Hematopoietic multipotent progenitor cell treated with erythropoietin and hydrocortisone succinate and interleukin-3 and kit ligand, for 15 days (in vitro differentiated cells): ENCODE measurements around the gene HYI.
A peak's percentile ranks its signal among the peaks of the same experiment; 100 is the strongest.
"Not testable (repeated sequence)": the region's sequence is repeated elsewhere in the genome, so short reads cannot be mapped to it uniquely, and the experiment has no call there.

Source experiments
- DNase-seq: peaks from one replicate; pipeline ENCODE4 v3.0.0-alpha.2; 2015; ENCODE audit warnings: low spot score

Gene HYI

DNA sequence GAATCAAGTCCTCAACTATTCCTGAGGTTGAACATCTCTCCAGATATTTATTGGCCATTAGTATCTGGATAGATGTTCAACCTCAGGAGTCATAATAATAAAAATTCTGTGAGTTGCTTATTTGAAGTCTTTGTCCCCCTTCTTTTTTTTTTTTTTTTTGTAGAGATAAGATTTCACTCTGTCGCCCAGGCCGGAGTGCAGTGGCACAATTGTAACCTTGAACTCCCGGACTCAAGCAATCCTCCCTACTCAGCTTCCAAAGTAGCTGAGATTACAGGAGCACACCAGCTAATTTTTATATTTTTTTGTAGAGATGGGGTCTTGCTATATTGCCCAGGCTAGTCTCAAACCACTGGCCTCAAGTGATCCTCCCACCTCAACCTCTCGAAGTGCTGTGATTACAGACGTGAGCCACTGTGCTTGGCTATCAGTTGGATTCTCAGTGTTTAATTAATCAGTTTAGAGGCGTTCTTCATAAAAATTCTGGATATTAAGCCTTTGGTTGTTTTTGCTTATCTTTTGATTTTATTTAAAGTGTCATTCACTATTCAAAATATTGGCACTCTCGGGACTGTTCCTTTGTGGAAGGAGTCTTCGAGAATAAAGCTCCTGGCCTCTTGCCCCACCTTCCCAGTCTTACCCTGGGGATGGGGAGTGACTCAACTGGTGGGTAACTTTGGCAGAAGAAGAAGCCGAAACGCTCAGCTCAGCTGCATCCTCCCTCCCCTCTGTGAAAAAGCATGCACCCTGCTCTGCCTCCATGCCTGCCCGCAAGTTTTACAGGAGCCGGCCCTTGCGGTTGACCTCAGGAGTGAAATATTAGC is 11.2 kb upstream of the HYI start:
- DNase-seq: no peak

DNA sequence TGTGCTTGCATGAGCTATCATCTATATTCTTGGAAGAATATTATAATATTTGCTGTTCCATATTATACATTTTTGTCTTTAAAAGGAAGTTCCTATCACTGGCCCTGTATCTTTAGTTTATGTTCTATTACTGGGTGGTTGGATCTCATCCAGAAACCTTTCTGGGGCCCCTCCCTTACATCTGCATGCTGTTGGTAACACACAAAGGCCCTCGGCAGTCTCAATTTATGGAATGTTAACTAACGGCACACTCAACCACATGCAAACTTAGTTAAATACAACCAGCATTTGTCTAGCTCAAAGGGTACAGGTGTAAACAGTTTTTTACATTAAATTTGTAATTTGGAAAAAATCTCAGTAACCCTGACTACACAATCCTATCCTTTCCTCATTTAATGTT is 9.7 kb upstream of the HYI start:
- peak; percentile 44 for DNase-seq

DNA sequence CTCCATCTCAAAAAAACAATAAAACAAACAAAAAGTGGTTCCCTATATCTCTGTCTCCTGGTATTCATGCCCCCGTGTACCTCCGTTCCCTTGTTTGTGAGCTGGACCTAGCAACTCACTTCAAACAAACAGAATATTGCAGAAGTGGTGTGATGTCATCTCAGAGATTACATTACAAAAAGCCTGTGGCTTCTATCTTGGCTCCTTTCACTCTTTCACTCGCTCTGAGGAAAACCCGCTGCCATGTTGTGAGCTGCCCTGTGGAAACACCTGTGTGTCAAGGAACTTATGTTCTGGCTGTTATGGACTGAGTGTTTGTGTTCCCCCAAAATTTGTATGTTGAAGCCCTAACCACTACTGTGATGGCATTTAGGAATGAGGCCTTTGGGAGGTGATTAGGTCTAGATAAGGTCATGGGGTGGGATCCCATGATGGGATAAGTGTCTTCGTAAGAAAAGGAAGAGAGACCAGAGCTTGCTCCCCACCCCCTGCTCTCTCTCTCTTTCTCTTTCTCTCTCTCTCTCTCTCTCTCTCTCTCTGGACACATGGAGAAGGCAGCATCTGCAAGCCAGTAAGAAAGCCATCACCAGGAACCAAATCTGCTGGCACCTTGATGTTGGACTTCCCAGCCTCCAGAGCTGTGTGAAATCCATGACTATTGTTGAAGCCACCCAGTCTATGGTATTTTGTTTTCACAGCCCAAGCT is 7.4 kb upstream of the HYI start:
- no peak for DNase-seq

DNA sequence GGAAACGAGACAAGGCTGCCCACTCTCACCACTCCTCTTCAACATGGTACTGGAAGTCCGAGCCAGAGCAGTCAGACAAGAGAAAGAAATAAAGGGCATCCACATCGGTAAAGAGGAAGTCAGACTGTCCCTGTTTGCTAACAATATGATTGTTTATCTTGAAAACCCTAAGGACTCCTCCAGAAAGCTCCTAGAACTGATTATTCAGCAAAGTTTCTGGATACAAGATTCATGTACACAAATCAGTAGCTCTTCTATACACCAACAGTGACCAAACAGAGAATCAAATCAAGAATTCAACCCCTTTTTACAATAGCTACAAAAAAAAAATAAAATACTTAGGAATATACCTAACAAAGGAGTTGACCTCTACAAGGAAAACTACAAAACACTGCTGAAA is 4.6 kb upstream of the HYI start:
- DNase-seq: not testable (repeated sequence)

DNA sequence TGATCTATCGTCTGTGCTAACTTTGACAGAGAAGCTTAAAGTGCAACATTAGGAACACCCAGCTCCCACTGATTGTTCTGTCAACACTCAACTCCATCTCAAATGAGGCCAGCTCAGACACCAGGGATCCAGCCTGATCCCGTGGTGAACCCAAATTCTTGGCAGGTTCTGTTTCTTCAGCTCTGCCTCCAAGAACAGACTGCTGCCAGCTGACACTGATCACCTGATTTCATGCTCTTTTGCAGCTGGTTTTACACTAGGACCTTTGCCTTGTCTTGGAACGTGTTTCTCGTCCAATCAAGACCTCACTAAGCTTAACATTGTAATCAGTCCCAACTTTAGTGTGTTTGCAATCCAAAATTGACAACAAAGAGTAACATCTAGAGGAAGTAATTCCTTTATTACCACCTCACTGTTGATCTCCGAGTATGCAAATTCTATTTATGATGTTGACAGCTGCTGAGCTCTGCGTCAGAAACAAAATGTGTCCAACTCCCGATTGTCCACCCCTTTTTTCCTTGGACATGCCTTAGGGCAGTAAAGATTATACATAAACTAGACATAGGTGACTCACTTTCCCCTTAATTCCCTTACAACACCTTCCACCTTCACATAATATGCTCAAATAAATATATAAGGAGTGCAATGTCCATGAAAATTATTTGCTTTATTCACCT is 1.6 kb upstream of the HYI start:
- no peak for DNase-seq

DNA sequence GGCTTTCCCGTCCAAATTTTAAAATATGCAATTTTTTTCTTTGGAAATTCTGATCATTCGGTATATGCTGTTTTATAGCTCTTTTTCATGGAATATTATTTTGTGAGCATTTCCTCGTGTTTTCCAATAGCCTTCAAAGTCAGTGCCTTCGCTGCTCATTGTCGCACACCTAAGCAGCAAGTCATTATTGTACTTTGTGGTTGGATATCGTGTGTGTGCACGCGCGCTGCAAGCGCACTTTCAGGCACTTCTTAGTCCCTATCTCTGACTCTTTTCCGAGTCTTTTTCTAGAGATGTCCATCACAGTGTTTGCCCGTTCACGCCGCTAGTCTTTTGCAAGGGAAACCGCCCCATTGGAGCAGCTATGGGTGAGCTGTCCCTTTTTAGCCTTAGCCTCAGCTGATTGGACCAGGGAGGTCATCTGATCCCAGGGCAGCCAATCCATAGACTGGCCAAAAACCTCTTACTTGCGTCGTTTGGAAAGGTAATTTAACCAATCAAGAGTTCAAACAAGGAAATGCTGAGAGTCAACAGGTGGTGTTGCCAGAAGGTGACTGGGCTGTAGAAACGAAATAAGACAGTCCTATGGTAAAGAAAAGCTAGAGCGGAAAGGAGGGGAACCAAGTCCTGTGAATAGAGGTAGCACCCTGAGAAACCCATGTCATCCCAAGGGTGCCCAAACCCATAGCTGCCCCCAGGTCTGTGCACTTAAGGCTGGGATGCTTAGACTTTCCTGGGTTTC is 710 bp upstream of the HYI start:
- peak; percentile 79 for DNase-seq

DNA sequence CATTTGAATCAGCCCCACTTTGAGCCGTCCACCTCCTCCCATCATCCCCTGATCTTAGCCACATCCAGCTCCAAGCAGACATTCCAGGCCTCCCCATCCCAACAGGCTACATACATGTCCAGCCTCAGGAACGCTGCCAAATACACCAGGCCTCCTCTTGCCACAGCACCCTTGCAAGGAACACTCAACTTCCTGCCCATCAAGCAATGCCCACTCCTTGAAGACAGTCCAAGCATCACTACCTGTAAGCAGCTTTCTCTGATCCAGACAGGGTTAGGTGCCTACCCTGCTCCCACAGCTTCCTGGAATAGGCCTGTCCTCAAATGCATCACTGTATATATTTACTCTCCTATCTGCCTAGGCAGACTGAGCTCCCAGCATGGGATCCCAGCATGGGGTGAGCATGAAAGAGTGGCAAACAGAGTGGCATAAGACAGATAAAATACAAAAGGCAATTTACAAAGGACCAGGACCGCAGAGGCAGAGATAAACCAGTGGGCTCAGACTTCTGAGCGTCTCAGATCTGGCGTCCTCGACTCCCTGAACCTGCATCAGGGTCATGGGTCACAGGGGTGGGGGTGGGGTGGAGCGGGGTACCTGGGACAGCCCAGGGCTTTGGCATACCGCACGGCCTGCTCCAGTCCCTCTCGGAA is 816 bp downstream of the HYI start:
- DNase-seq: peak; percentile 35

DNA sequence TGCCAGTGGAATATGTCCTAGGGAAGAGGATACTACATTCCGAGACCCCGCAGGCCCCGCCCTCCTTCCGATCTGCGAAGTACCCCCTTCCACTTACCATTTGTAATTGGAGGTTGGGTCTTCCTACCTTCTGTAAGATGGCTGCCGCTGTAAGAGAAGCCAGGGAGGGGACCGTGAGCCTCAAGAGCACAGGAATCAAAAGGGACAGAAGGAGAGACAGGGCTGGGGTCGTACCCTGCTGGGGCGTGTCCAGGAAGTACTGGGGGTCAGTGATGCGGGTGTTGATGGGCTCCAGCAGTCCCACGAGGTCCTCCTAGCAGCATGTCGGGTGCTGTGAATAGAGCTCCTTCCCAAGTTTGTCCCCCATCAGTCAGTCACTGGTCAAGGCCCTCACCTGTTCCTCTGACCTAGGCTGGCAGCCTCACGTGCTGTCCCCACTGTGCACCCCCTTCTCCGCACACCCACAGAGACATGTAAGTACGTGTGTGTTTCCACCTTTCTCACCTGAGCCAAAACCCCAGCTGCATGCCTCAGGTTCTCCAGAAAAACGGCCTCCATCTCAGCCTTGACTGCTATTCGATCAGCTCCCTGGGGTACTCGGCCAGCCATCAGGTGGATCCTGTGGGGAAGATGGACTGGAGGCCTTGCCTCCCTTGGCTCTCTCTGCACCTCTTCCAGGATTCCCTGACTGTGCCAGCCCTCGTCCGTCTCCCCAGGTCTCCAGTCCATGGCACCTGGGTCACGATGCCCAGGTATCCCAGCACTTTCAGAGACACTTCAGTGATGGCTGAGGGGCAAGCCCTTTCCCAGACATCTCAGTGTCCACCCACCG is 1.8 kb downstream of the HYI start:
- no peak for DNase-seq

DNA sequence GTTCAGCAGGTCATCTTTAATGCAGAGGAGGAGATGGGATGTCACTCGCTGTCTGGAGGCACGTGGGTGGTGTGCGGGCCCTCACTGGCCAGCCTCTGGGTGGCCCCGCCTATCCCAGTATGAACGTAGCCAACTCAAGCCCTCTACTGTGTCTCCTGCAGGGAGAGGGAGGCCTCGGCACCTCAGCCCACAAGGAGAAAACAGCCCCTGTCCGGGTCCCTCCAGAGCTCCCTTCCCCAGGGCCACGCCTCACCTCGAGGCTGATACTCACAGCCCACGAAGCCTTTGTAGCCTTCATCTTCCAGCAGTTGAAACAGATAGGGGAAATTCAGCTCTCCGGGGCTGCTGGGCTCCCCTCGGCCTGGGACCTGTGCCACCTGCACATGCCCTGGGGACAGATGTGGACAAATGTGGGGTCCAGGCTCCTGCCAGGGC is 2.6 kb downstream of the HYI start:
- no peak for DNase-seq

DNA sequence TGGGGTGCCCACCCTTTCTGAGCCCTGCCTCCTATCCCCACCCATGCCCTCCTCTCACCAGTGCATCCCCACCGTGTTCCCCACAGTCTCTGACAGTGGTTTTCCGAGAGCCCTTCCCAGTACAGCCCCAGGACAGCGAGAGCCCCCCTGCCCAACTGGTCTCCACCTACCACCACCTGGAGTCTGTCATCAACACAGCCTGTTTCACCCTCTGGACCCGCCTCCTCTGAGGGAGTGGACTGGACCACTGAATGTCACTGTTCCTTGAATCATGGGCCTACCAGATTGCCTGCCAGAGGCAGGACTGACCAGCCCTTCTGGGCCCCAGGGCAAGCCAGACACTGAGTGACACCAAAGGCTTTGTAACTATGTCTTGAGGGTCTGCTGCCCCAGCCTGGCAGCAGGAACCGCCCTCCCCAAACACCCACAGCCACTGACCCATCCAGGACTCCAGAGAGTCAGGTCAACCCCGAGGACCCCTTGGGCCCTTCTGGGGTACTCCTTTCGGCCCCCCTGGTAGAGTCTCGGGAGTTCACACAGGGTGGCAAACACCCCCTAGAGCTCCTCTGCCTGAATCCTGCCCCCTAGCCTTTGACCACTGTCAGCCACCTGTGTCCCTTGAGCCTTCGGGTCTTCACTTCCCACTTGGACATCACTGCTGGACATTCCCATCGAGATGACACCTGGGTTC is 3.3 kb downstream of the HYI start:
- DNase-seq: no peak

DNA sequence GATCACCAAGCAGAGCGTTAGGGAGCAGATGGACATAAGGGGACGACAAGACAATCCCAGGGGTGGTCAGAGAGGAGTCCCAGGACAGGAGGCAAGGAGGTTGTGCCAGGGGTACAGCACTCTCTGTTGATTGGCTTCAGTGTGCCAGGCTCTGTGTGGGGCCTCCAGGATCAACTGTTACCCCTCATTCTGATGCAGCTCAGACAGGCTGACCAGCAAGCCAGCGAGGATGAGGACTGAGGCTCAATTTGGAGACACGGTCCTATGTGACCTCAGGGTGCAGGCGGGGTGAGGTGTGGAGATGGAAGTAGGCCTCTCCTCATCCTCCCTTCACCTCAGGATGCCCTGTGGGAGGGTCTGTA is 4.0 kb downstream of the HYI start:
- no peak for DNase-seq

DNA sequence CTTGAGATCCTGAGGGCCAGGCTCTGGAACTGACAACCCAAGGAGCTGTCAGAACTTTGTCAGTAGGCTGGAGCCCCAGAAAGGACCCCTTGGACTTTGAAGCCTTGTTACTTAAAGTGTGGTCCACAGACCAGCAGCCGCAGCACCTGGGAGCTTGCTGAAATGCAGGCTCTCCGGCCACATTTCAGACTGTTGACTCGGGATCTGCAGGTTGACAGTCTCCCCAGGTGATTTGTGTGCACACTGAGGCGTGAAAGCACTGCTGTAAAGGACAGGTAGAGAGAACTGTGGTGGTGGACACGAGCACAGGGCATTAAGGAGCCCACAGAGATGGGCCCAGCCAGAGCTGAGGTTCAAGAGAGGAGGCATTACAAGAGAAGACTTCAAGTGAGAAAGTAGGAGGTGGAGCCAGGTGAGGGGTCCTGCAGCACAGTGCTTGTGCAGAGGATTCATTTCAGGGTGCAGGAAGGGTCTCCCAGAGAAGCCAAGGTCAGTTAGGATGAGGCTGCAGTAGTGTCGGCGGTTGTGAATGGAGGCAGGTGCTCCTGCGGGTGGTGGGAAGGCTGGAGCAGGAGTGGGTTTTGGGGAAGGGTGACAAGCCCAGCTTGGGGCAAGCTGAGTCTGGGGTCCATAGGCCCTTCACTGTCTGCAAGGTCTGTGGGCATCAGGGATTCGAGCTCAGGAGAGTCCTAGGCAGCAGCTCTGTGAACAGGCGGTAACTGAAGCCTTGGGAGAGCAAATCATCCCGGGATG is 4.6 kb downstream of the HYI start:
- no peak for DNase-seq

DNA sequence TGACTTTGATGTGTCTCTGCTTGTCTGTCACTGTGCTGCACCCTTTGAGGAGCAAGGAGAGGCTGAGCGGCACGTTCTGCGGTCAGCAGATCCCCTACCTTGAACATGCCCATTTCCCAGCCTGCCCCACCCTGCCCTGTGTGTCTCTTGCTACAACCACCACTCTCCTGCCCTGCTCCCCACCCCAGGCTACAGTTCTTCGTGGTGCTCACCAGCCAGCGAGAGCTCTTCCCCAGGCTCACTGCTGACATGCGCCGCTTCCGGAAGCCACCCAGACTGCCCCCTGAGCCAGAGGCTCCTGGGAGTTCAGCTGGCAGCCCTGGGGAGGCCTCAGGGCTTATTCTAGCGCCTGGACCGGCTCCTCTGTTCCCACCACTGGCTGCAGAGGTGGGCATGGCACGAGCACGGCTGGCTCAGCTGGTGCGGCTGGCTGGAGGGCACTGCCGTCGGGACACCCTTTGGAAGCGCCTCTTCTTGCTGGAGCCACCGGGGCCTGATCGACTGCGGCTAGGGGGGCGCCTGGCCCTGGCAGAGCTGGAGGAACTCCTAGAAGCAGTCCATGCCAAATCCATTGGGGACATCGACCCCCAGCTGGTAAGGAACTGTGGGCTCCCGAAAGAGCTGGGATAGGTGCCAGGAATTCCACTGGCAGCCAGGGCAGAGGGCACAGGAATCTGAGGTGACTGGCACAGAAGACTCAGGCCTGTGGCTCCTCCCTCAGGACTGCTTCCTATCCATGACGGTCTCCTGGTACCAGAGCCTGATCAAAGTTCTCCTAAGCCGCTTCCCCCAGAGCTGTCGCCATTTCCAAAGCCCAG is 5.6 kb downstream of the HYI start:
- DNase-seq: no peak

DNA sequence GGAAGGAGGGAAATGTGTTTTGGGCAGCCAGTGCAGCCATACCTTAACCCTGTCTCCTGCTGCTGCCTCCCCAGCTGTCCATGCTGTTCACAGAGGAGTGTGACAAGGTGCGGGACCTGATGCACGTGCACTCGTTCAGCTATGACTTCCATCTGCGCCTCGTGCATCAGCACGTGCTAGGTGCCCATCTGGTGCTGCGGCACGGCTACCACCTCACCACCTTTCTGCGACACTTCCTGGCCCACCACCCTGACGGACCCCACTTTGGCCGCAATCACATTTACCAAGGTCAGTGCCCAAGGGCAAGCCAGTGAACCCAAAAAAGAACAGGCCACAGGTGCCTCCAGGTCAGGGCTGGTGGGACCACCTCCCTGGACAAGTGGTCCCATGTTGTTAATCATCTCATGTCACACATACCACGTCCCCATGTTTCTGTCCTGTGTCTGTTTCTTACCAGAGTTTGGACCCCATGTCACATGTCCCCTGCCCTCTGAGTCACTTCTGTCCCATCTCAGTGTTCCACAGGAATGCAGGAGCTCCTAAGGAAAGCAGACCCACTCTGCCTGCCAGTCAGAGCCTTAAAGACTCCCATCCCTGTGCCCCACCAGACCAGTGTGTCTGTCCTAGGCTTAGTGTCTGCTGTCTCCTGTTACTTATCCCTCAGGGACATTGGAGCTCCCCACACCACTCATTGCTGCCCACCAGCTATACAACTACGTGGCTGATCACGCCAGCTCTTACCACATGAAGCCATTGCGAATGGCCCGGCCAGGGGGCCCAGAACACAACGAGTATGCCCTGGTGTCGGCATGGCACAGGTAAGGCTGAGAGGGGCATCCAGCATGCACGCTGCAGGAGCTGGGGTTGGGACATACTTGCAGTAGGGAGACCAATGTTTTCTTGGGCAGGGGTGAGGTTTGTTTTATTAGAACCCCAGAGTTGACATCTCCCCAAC is 6.6 kb downstream of the HYI start:
- DNase-seq: no peak

DNA sequence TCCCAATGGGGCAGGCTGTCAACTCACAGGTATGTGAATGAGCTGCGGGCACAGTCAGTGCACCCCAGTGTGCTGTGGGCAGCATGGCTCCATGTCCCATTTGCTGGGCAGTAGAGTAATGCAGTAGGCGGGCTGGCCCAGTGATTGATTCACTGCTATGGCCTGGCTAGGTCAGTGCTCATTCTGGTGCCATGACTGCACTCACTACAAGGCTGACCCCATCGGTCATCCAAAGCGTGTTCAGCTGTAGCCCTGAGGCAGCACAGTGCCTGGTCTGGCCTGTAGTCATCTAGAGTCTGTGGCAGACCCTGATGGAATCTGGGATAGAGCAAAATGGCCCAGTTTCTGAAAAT is 7.4 kb downstream of the HYI start:
- no peak for DNase-seq

DNA sequence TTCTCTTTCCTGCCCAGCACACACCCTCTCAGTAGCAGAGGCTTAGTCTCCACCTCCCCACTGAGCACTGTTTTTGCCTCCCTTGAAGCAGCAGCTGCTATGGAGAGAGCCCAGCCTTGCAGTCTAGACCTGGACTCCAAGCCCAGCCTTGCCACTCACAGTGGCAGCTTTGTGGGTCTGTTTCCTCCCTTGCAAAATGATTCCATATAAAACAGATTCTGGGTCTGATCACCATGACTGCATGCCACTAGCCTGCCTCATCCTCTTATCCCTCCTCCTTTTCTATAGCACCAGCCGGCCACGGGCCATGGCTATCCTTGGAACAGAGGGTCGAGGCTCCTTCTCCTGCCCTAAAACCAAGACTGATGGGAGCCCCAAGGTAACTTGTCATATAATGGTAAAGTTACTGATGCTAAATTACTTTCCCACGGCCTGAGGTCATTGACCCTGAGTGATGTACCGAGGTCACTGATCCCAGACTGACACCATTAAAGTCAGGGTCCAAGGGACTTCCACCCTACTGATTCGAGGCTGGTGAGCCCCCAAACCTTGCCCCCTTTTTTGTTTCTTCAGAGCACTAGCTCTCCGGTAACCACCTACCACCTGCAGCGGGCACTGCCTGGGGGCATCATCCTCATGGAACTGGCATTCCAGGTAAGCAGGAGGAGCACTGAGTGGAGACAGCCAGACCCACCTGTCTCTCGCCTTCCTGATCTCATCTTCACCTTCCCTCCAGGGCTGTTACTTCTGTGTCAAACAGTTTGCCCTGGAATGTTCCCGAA is 7.9 kb downstream of the HYI start:
- no peak for DNase-seq

DNA sequence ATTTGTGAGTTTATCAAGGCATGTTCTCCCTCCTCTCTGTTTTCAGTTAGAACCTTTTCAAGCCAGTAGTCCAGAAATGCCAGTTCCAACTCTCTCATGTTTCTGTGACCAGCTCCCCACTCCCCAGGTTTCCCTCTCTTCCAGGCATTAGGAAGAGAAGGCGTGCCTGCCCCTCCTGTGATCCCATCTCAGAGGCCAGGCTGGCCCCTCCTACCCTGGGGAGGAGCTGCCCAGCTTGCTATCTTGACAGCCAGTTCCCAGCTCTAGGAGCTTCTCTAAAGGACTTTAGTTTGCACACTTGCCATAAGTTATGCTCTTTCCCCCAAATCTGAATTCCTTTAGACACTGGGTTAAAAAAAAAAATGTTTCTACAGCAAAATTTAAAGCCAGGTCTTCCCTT is 8.9 kb downstream of the HYI start:
- peak; percentile 59 for DNase-seq
